Measurements from ENCODE around the gene CFAP77.

GRCh38 chr9:132534832-132535231 lies 124.8 kb downstream of the CFAP77 start:
- TF ChIP-seq EP300 (IDR thresholded peaks at IDR 0.05) (no peak), CTCF (IDR thresholded peaks at IDR 0.05) (no peak), POLR2A (IDR thresholded peaks at IDR 0.05) (no peak), POLR2AphosphoS5 (IDR thresholded peaks at IDR 0.05) (no peak)
